Large intestine (tissue), 3 donors: ENCODE results near the gene SPTB. TPM values are rescaled to one million over a fixed set of nuclear protein-coding genes. Genes with fewer than 3 reads are reported as not detected.

Experiments used
- DNase-seq, 2 donors: peaks; one replicate each; pipeline versions ENCODE4 v3.0.0 to v3.0.0-alpha.2; 2013
- H3K27ac ChIP-seq: one replicate; pipeline ENCODE4 v1.5.1; 2013; ENCODE audit warnings: low read length
- H3K27me3 ChIP-seq: 2 replicates; pipeline ENCODE4 v1.6.1; 2013; ENCODE audit warnings: low read length; ENCODE audit not compliant: control insufficient read depth, insufficient read depth
- H3K36me3 ChIP-seq: 2 replicates; pipeline ENCODE4 v1.6.1; 2013; ENCODE audit warnings: low read length; ENCODE audit not compliant: control insufficient read depth, insufficient read depth
- H3K4me1 ChIP-seq: one replicate; pipeline ENCODE4 v1.6.1; 2013; ENCODE audit warnings: low read length; ENCODE audit not compliant: control insufficient read depth, insufficient read depth
- H3K4me3 ChIP-seq: one replicate; pipeline ENCODE4 v1.5.1; 2013; ENCODE audit warnings: low read length
- H3K9me3 ChIP-seq: one replicate; pipeline ENCODE4 v1.6.1; 2013; ENCODE audit warnings: mild to moderate bottlenecking, low read depth, low read length, moderate library complexity; ENCODE audit not compliant: control insufficient read depth
- WGBS: methylation state at CpG from one replicate; pipeline ENCODE4 v1.1.5; 2013; ENCODE audit warnings: low lambda C conversion rate; ENCODE audit not compliant: insufficient coverage; 5-methylcytosine and 5-hydroxymethylcytosine counted together
- polyA plus RNA-seq: library from polyadenylated mRNA; unstranded; fragments of 120-200 nt; gene quantifications from one replicate; pipeline ENCODE4 v1.2.1, GENCODE V29; 2013

SPTB gene
- polyA plus RNA-seq, 1 donor: 2.9 TPM

GRCh38 chr14:64778104-64778754, 101.5 kb downstream of the SPTB start:
- no peak for DNase-seq
- H3K27me3 ChIP-seq: no peaks in the 10 kb centered on the region
- no peak overlapping the region for H3K27ac ChIP-seq
- peaks cover 17% of the 10 kb centered on the region for H3K9me3 ChIP-seq
- no peaks in the 10 kb centered on the region for H3K36me3 ChIP-seq
- no CpG with 5 or more reads among the region's 7 CpGs for WGBS
- H3K4me1 ChIP-seq: no peaks in the 10 kb centered on the region
- no peak overlapping the region for H3K4me3 ChIP-seq

- Histone ChIP-seq H3K27ac (no peak overlapping the region), H3K9me3 (peaks cover 23% of the 10 kb centered on the region), H3K4me1 (no peaks in the 10 kb centered on the region), H3K4me3 (no peak overlapping the region), H3K27me3 (no peaks in the 10 kb centered on the region), H3K36me3 (no peaks in the 10 kb centered on the region)
- no CpG with 5 or more reads among the region's 3 CpGs for whole genome bisulfite sequencing
- no peak for DNase-seq
These were observed 102.2 kb downstream of the SPTB start for GRCh38 chr14:64777461-64777860.

GRCh38 chr14:64775081-64775777, 104.5 kb downstream of the SPTB start:
- no peak overlapping the region for H3K27ac ChIP-seq
- no peaks in the 10 kb centered on the region for H3K4me1 ChIP-seq
- no peak for DNase-seq
- peaks cover 24% of the 10 kb centered on the region for H3K9me3 ChIP-seq
- H3K36me3 ChIP-seq: no peaks in the 10 kb centered on the region
- H3K27me3 ChIP-seq: no peaks in the 10 kb centered on the region
- WGBS: no CpG with 5 or more reads among the region's 25 CpGs
- no peak overlapping the region for H3K4me3 ChIP-seq

- WGBS: no CpG with 5 or more reads among the region's 16 CpGs
- H3K4me3 ChIP-seq: no peak overlapping the region
- H3K9me3 ChIP-seq: peaks cover 24% of the 10 kb centered on the region
- H3K4me1 ChIP-seq: no peaks in the 10 kb centered on the region
- H3K27ac ChIP-seq: no peak overlapping the region
- no peaks in the 10 kb centered on the region for H3K36me3 ChIP-seq
- DNase-seq: no peak
- no peaks in the 10 kb centered on the region for H3K27me3 ChIP-seq
These were observed 105.4 kb downstream of the SPTB start for GRCh38 chr14:64774272-64774671.

GRCh38 chr14:64773577-64773976, 106.1 kb downstream of the SPTB start:
- H3K4me1 ChIP-seq: no peaks in the 10 kb centered on the region
- no CpG with 5 or more reads among the region's 3 CpGs for WGBS
- H3K9me3 ChIP-seq: peaks cover 24% of the 10 kb centered on the region
- H3K4me3 ChIP-seq: no peak overlapping the region
- H3K27ac ChIP-seq: no peak overlapping the region
- no peaks in the 10 kb centered on the region for H3K27me3 ChIP-seq
- no peak for DNase-seq
- H3K36me3 ChIP-seq: no peaks in the 10 kb centered on the region

GRCh38 chr14:64773046-64773445, 106.7 kb downstream of the SPTB start:
- Histone ChIP-seq H3K9me3 (peaks cover 24% of the 10 kb centered on the region), H3K4me3 (no peak overlapping the region), H3K36me3 (no peaks in the 10 kb centered on the region), H3K27ac (no peak overlapping the region), H3K4me1 (no peaks in the 10 kb centered on the region), H3K27me3 (no peaks in the 10 kb centered on the region)
- WGBS: no CpG with 5 or more reads among the region's 18 CpGs
- DNase-seq: no peak

- Histone ChIP-seq H3K4me1 (no peaks in the 10 kb centered on the region), H3K27me3 (no peaks in the 10 kb centered on the region)
- WGBS: no CpG with 5 or more reads among the region's 36 CpGs
These were observed 107.2 kb downstream of the SPTB start for GRCh38 chr14:64772397-64772950.

GRCh38 chr14:64771161-64771560, 108.5 kb downstream of the SPTB start:
- WGBS: no CpG with 5 or more reads among the region's 2 CpGs
- peaks cover 24% of the 10 kb centered on the region for H3K9me3 ChIP-seq
- no peaks in the 10 kb centered on the region for H3K4me1 ChIP-seq
- DNase-seq: no peak
- H3K27ac ChIP-seq: no peak overlapping the region
- H3K36me3 ChIP-seq: no peaks in the 10 kb centered on the region
- no peaks in the 10 kb centered on the region for H3K27me3 ChIP-seq
- H3K4me3 ChIP-seq: no peak overlapping the region

More at GRCh38 chr14:64772397-64772950, 107.2 kb downstream of the SPTB start:
- no peak overlapping the region for H3K4me3 ChIP-seq
- H3K27ac ChIP-seq: no peak overlapping the region
- no peaks in the 10 kb centered on the region for H3K36me3 ChIP-seq
- no peak for DNase-seq
- H3K9me3 ChIP-seq: peaks cover 24% of the 10 kb centered on the region

GRCh38 chr14:64770751-64771150, 109.0 kb downstream of the SPTB start:
- WGBS: no CpG with 5 or more reads among the region's 18 CpGs
- no peaks in the 10 kb centered on the region for H3K27me3 ChIP-seq
- H3K36me3 ChIP-seq: no peaks in the 10 kb centered on the region
- no peak overlapping the region for H3K4me3 ChIP-seq
- H3K27ac ChIP-seq: no peak overlapping the region
- no peak for DNase-seq
- no peaks in the 10 kb centered on the region for H3K4me1 ChIP-seq
- H3K9me3 ChIP-seq: peaks cover 24% of the 10 kb centered on the region

GRCh38 chr14:64769096-64770020, 110.3 kb downstream of the SPTB start:
- DNase-seq: no peak
- Histone ChIP-seq H3K36me3 (no peaks in the 10 kb centered on the region), H3K4me3 (no peak overlapping the region), H3K4me1 (peaks cover 4% of the 10 kb centered on the region), H3K27me3 (no peaks in the 10 kb centered on the region), H3K9me3 (peaks cover 18% of the 10 kb centered on the region), H3K27ac (no peak overlapping the region)
- WGBS: no CpG with 5 or more reads among the region's 17 CpGs
